ENCODE data around the gene CCDC71L.

DNA sequence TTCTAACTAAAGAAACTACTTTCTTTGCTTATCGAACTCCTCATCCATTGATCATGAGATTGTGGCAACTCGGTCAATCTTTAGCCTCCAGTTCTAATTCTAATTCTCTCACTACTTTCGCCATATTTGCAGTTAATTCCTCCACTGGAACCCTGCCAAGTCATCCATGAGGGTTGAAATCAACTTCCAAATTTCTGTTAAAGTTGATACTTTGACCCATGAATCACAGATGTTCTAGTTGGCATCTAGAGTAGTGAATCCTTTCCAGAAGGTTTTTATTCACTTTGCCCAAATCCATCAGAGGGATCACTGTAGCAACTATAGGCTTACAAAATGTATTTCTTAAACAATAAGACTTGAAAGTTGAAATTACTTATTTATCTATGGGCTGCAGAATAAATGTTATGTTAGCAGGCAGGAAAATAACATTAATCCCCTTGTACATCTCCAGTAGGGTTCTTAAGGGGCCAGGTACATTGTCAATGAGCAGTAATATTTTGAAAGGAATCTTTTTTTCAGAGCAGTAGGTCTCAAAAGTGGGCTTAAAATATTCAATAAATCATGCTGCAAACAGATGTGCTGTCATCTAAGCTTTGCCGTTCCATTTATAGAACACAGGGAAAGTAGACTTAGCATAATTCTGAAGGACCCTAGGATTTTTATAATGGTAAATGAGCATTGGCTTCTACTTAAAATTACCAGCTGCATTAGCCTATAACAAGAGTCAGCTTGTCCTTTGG is 39.4 kb downstream of the CCDC71L start:
- TF ChIP-seq, protein P1, sequence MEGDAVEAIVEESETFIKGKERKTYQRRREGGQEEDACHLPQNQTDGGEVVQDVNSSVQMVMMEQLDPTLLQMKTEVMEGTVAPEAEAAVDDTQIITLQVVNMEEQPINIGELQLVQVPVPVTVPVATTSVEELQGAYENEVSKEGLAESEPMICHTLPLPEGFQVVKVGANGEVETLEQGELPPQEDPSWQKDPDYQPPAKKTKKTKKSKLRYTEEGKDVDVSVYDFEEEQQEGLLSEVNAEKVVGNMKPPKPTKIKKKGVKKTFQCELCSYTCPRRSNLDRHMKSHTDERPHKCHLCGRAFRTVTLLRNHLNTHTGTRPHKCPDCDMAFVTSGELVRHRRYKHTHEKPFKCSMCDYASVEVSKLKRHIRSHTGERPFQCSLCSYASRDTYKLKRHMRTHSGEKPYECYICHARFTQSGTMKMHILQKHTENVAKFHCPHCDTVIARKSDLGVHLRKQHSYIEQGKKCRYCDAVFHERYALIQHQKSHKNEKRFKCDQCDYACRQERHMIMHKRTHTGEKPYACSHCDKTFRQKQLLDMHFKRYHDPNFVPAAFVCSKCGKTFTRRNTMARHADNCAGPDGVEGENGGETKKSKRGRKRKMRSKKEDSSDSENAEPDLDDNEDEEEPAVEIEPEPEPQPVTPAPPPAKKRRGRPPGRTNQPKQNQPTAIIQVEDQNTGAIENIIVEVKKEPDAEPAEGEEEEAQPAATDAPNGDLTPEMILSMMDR (IDR thresholded peaks at IDR 0.05; ENCODE audit: poor library complexity), result no peak
- TF ChIP-seq EZH2 (IDR thresholded peaks at IDR 0.05; ENCODE audit: borderline replicate concordance), result no peak

Data from hepatocyte (in vitro differentiated cells).